Stomach smooth muscle (tissue), 2 donors: Measurements from ENCODE around the gene PNCK.

ENCODE experiments used
- H3K27ac ChIP-seq: one replicate; pipeline ENCODE4 v1.7.0; 2013; ENCODE audit warnings: mild to moderate bottlenecking, low read length, inconsistent platforms
- H3K27me3 ChIP-seq, 2 donors: one replicate each; pipeline ENCODE4 v1.7.0; 2013; ENCODE audit warnings: low read length in 2 of 2; ENCODE audit not compliant: insufficient read depth in 2 of 2, control insufficient read depth in 1 of 2
- H3K36me3 ChIP-seq, 2 donors: one replicate each; pipeline ENCODE4 v1.7.0; 2013; ENCODE audit warnings: low read length in 2 of 2; ENCODE audit not compliant: control insufficient read depth in 2 of 2, insufficient read depth in 2 of 2
- H3K4me1 ChIP-seq: one replicate; pipeline ENCODE4 v1.7.0; 2013; ENCODE audit warnings: low read length; ENCODE audit not compliant: control insufficient read depth, insufficient read depth
- H3K4me3 ChIP-seq, 2 donors: one replicate each; pipeline ENCODE4 v1.7.0; 2013; ENCODE audit warnings: low read length in 2 of 2
- H3K9ac ChIP-seq, 2 donors: one replicate each; pipeline ENCODE4 v1.7.0; 2013; ENCODE audit warnings: low read length in 2 of 2, mild to moderate bottlenecking in 1 of 2
- H3K9me3 ChIP-seq, 2 donors: one replicate each; pipeline ENCODE4 v1.7.0; 2013; ENCODE audit warnings: low read length in 2 of 2; ENCODE audit not compliant: control insufficient read depth in 2 of 2
- donor health status: healthy.
- donor health status: Pancreatic carcinoma.

The PNCK gene

DNA sequence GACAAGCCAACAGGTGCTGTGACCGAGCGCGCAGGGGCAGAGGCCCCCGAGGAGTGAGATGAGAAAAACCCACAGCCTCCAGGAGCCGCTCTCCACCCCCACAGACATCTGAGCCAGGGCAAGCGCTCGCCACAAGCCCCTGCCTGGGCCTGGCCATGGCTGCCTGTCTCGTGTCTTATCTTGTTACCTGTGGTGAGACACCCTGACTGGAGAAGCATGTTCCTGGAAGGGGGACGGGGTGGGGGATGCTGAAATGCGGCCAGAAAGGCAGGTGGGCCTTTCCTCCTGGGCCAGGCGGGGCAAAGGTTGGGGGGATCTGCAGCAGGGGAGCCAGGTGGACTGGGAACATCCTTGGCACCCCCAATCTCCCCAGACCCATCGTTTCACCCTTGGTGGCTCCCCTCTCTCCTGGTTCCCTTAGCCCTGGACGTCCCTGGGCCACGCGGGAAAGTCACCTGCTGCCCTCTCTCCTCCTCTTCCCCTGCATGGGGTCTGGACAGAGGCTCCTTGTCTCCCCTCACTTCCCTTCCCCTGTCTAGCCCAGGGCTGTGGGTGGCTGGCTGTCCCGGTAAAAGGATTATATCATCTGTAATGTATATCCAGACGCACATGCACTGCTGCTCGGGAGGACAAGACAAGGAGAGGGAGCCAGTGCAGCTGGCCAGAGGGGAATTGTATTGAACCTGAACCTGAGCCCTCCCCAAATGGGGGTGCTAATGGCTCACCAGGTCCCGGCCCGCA lies 35.0 kb downstream of the PNCK start:
- Histone ChIP-seq H3K27ac (no peak overlapping the region), H3K27me3 (peaks cover 14 to 27% of the 10 kb centered on the region in 2 donors), H3K4me1 (peaks cover 4% of the 10 kb centered on the region), H3K9me3 (no peaks in the 10 kb centered on the region), H3K4me3 (no peak overlapping the region), H3K9ac (no peak overlapping the region), H3K36me3 (no peaks in the 10 kb centered on the region)

DNA sequence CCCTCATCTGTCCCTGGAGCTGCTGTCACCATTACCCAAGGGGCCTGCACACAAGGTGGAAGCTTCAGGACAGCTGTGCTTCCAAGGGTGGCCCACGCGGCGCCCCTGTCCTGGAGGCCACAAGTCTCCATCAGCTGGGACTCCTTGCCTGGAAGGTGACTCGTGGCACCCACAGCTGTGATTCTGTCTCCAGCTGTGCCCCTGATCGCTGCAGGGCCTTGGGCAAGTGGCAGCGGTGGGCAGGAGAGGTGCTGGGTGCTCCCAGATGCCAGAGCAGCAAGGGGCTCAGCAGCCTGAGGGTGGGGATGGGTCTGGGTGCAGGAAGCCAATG lies 35.6 kb downstream of the PNCK start:
- H3K4me3 ChIP-seq: no peak overlapping the region
- H3K4me1 ChIP-seq: peaks cover 2% of the 10 kb centered on the region
- H3K27ac ChIP-seq: no peak overlapping the region
- no peaks in the 10 kb centered on the region for H3K36me3 ChIP-seq
- peaks cover 8 to 24% of the 10 kb centered on the region in 2 donors for H3K27me3 ChIP-seq
- no peak overlapping the region for H3K9ac ChIP-seq
- H3K9me3 ChIP-seq: no peaks in the 10 kb centered on the region

- Histone ChIP-seq H3K27me3 (peaks cover 6 to 21% of the 10 kb centered on the region in 2 donors), H3K4me1 (peaks cover 2% of the 10 kb centered on the region), H3K9ac (no peak overlapping the region), H3K27ac (no peak overlapping the region), H3K4me3 (no peak overlapping the region), H3K9me3 (no peaks in the 10 kb centered on the region), H3K36me3 (no peaks in the 10 kb centered on the region)
Measured at GRCh38 chrX:153637121-153638040, 36.2 kb downstream of the PNCK start.

- H3K4me1 ChIP-seq: no peaks in the 10 kb centered on the region
- no peaks in the 10 kb centered on the region for H3K36me3 ChIP-seq
- no peak overlapping the region for H3K4me3 ChIP-seq
- peaks cover 4 to 20% of the 10 kb centered on the region in 2 donors for H3K27me3 ChIP-seq
- no peaks in the 10 kb centered on the region for H3K9me3 ChIP-seq
- H3K27ac ChIP-seq: no peak overlapping the region
- no peak overlapping the region for H3K9ac ChIP-seq
Measured at GRCh38 chrX:153636716-153637115, 36.9 kb downstream of the PNCK start.

- Histone ChIP-seq H3K27ac (no peak overlapping the region), H3K4me3 (no peak overlapping the region), H3K27me3 (peaks cover 0 to 14% of the 10 kb centered on the region in 2 donors), H3K4me1 (no peaks in the 10 kb centered on the region), H3K9me3 (peaks cover 0 to 2% of the 10 kb centered on the region in 2 donors), H3K36me3 (no peaks in the 10 kb centered on the region), H3K9ac (no peak overlapping the region)
Measured at GRCh38 chrX:153635788-153636668, 37.6 kb downstream of the PNCK start.

DNA sequence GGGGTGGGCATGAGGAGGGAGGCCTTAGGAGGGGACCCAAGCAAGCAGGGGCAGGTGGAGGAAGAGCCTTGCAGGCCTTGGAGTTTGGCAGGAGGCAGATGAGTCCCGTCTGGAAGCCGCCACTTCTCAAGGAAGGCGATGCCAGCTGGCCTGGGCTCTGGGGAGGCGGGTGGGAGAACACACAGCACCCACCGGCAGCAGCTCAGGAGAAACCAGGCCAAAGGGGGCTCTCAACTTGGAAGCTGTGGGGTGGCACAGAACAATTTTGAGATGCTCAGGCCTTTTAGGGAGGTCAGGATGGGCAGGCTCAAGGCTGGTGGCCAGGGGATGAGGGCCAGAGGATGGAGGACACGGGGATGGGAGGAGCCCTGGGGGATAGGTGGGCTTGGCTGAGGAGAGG lies 38.2 kb downstream of the PNCK start:
- no peak overlapping the region for H3K27ac ChIP-seq
- H3K9me3 ChIP-seq: peaks cover 0 to 2% of the 10 kb centered on the region in 2 donors
- peaks cover 0 to 8% of the 10 kb centered on the region in 2 donors for H3K27me3 ChIP-seq
- H3K4me1 ChIP-seq: no peaks in the 10 kb centered on the region
- no peaks in the 10 kb centered on the region for H3K36me3 ChIP-seq
- no peak overlapping the region for H3K9ac ChIP-seq
- no peak overlapping the region for H3K4me3 ChIP-seq

- no peaks in the 10 kb centered on the region for H3K4me1 ChIP-seq
- no peak overlapping the region for H3K9ac ChIP-seq
- H3K36me3 ChIP-seq: no peaks in the 10 kb centered on the region
- H3K4me3 ChIP-seq: no peak overlapping the region
- H3K9me3 ChIP-seq: peaks cover 0 to 2% of the 10 kb centered on the region in 2 donors
- no peak overlapping the region for H3K27ac ChIP-seq
- H3K27me3 ChIP-seq: peaks cover 0 to 7% of the 10 kb centered on the region in 2 donors
Measured at GRCh38 chrX:153634832-153635231, 38.8 kb downstream of the PNCK start.

DNA sequence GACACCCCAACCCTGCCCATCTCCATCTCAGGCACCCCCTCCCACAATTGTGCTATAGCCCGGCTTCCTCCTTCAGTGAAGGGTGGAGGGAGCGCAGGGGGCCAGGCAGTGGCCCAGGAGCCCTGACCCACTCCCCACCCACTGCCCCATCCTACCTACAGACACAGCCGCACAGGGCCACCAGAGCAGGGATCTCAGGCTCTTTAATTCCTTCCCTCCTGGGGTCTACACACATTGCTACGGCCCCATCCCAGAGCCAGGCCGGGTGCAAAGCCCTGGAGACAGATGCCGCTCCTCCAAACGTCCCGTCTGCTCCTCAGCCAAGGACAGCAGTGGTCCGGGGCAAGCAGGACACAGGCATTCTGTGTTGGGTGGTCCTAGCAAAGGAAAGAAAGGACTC lies 39.4 kb downstream of the PNCK start:
- Histone ChIP-seq H3K9me3 (peaks cover 0 to 2% of the 10 kb centered on the region in 2 donors), H3K27me3 (peaks cover 0 to 7% of the 10 kb centered on the region in 2 donors), H3K27ac (no peak overlapping the region), H3K36me3 (no peaks in the 10 kb centered on the region), H3K9ac (no peak overlapping the region), H3K4me3 (no peak overlapping the region), H3K4me1 (no peaks in the 10 kb centered on the region)

DNA sequence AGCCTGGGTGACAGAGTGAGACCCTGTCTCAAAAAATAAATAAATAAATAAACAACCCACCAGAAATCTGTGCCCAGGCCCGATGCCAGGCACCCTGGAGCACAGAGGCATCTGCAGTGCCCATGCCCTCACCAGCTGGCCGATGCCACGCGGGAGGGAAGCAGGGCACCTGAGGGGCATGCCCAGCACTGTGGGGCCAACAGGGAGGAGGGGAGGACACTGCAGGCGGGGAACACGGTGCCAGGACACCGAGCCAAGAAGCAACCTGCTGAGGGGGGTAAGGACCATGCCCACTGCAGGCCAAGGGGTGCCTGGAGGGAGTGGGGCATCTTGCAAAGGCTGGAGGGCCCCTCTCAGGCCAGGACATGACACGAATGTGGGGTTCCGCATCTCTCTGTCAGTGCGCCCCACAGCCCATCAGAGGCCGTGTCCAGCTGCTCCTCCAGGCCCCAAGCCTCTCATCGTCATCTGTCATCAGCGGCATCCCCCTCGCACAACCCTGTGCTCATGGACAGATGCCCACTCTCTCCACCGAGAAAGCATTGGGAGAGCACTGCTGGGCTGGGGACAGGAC lies 39.9 kb downstream of the PNCK start:
- H3K36me3 ChIP-seq: no peaks in the 10 kb centered on the region
- H3K4me1 ChIP-seq: no peaks in the 10 kb centered on the region
- no peak overlapping the region for H3K27ac ChIP-seq
- no peak overlapping the region for H3K9ac ChIP-seq
- H3K4me3 ChIP-seq: no peak overlapping the region
- H3K9me3 ChIP-seq: peaks cover 0 to 2% of the 10 kb centered on the region in 2 donors
- peaks cover 0 to 10% of the 10 kb centered on the region in 2 donors for H3K27me3 ChIP-seq

DNA sequence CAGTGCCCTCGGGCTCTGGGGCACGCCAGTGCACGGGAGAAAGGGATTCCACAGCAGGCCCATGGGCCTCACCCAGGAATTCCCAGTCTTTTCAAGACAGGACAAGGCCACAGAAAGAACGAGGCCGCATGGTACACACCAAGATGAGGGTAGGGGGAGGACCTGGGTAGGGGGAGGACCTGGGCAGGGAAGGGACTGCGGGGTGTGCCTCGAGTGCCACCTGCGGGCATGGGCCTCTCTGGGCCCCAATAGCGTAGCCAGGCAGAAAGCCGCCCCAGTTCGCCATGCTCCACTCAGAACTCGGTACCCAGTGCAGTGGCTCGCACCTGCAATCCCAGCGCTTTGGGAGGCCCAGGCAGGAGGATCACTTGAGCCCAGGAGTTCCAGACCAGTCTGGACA lies 40.6 kb downstream of the PNCK start:
- H3K4me1 ChIP-seq: no peaks in the 10 kb centered on the region
- H3K9me3 ChIP-seq: peaks cover 0 to 2% of the 10 kb centered on the region in 2 donors
- no peak overlapping the region for H3K4me3 ChIP-seq
- H3K9ac ChIP-seq: no peak overlapping the region
- no peak overlapping the region for H3K27ac ChIP-seq
- H3K27me3 ChIP-seq: peaks cover 0 to 12% of the 10 kb centered on the region in 2 donors
- no peaks in the 10 kb centered on the region for H3K36me3 ChIP-seq
